K562 (cell line): ENCODE measurements around the gene ANXA3. TPM values are rescaled to one million over a fixed set of nuclear protein-coding genes. Genes with fewer than 3 reads are reported as not detected.

Experiments
- HSF4 ChIP-seq: fragments of 250-450 bp; sonication (Bioruptor Pico); IDR thresholded peaks from 2 replicates; pipeline ENCODE4 v2.1.2; 2022; ENCODE audit warnings: mild to moderate bottlenecking, moderate library complexity, borderline replicate concordance
- REST ChIP-seq, 2 experiments: fragments of 450-650 bp; formaldehyde crosslinking in 1 of 2; IDR thresholded peaks; 2 replicates each; pipeline versions ENCODE4 v1.4.0 to v1.6.1; 2014 to 2020; ENCODE audit warnings: mild to moderate bottlenecking in 2 of 2, borderline replicate concordance in 1 of 2, low read depth in 1 of 2
- ZNF449 ChIP-seq: fragments of 250-450 bp; sonication (Bioruptor Pico); IDR thresholded peaks from 2 replicates; pipeline ENCODE4 v1.8.0; 2022; ENCODE audit warnings: moderate library complexity, mild to moderate bottlenecking, inconsistent platforms
- polyA plus RNA-seq, 8 experiments: library from polyadenylated mRNA; depleted of rRNA in 4 of 8; stranded (reverse) in 5 of 8; unstranded in 3 of 8; fragments of >200 nt; fragmentation: Nextera tagmentation in 2 of 8; fragmentation: Illumina TruSeq in 1 of 8; extraction: Ambion mirVana in 2 of 8; extraction: Trizol in 1 of 8; gene quantifications; 2 replicates each; pipeline versions ENCODE4 v1.2.1 to v1.2.3, GENCODE V29; 2011 to 2014; ENCODE audit warnings: inconsistent platforms in 1 of 8, missing spikeins in 1 of 8
- total RNA-seq, 7 experiments: library from RNA; depleted of rRNA in 6 of 7; stranded (reverse); fragments of >200 nt in 6 of 7; fragmentation: Illumina TruSeq in 2 of 7; extraction: Trizol in 2 of 7; gene quantifications; 2 replicates each; pipeline versions ENCODE4 v1.2.1 to v1.2.3, GENCODE V29; 2011 to 2021; ENCODE audit warnings: low replicate concordance in 1 of 7

Gene ANXA3
- total and polyA plus RNA-seq, 9 of the 15 experiments (the other 6 are each of a cell fraction or from before 2014, with no cell fraction given), result 6.3 to 15.5 (median 9.8) TPM

GRCh38 chr4:78569306-78569821 lies 17.8 kb downstream of the ANXA3 start (continued):
- TF ChIP-seq REST (IDR thresholded peaks at IDR 0.05; ENCODE audit: borderline replicate concordance) (no peak), REST (CRISPR knock-in tag; IDR thresholded peaks at IDR 0.05; ENCODE audit: low read depth) (no peak), HSF4 (CRISPR knock-in tag) (no peak), ZNF449 (no peak)
